ENCODE results near the gene TMEM256. TPM values are rescaled to one million over a fixed set of nuclear protein-coding genes. Genes with fewer than 3 reads are reported as not detected.
"Not testable (repeated sequence)": the region's sequence is repeated elsewhere in the genome, so short reads cannot be mapped to it uniquely, and the experiment has no call there.

The TMEM256 gene
- total RNA-seq, 1 donor from 2014 or later = 69.0 TPM

DNA sequence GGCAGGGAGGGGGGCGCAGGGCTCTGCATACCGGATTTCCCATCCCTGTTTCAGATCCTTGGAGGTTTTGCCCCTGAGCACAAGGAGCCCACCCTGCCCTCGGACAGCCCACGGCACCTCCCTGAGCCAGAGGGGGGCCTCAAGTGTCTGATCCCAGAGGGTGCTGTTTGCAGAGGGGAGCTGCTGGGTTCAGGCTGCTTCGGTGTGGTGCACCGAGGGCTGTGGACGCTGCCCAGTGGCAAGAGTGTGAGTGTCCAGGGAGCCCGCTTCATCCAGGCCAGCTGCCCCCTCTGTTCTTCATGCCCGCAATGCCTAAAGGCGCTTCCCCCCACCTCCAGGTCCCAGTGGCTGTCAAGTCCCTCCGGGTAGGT, 20.5 kb downstream of the TMEM256 start:
- no peak for DNase-seq

DNA sequence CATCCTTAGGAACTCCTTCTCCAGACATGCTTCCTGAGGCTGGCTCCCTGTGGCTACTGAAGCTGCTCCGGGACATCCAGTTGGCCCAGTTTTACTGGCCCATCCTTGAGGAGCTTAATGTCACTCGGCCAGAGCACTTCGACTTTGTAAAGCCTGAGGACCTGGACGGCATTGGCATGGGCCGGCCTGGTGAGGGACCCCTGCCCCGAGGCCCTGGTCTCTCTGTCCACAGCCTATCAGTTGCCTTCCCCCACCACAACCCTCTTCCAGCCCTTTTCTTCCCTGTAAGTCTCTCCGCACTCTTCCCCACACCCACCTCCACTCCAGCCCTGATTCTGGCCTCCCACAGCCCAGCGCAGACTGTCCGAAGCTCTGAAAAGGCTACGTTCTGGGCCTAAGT, 21.0 kb downstream of the TMEM256 start:
- DNase-seq = no peak

DNA sequence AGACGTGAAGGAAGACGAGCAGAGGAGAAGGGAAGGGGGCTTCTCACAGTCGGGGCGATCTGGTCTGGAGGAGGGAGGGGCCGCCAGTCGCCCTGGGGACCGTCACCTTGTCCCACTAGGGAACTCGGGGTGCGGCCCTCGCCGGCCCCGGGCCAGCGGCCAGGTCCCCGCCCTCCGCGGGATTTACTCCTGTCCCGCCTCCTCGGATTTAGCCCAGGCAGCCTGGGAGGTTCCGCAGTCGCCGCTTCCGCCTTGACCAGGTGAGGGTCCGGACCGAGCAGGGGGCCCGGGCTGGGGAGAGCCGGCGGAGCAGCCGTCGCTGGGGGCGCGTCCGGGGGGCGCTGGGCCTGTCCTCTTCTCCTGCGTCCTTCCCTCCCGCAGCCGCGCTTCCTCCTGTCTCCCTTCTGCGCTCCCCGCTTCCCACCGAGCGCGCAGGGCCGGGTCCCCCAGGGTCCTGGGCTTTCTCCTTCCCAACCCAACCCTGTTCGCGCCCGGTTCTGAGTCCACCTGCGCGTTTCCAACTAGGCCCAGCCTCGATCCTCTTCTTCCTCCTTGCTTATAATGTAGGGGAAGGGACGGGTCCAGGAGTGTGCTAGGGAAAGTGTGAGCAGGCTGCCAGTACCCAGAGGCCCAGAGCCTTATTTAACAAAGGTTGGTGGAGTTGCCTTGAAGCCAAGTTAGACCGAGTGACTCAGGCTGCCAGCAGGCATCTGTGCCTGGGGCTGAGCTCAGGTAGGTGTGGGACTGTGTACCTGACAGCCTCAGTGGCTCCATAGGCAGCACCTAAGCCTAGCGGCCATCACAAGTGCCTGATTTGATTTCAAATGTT, 22.8 kb downstream of the TMEM256 start, which contains the start of gene TNK1:
Gene TNK1, plus strand, starts transcription at position 235 of the 829 bp plus-strand sequence. CDS start 1,838 bp downstream, outside the sequence.
- DNase-seq = peak; percentile 38

DNA sequence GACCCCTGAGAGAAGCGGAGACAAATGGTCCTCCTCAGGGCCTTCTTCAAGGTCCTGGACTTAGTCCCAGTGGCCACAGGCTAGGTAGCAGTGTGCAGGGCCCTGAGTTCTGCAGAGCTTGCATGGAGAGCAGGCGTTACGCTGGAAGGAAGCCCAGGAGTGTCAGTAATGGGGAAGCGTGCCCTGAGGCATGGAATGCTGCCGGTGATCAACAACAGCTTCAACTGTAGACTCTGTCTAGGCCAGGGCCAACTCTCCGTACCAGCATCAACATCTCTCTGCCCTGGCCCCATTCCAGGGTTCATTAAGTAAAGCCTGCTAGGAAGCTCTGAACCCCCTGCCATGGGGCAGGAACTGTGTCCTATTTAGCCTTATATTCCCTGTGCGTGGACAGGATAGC, 23.6 kb downstream of the TMEM256 start:
- peak; percentile 67 for DNase-seq

DNA sequence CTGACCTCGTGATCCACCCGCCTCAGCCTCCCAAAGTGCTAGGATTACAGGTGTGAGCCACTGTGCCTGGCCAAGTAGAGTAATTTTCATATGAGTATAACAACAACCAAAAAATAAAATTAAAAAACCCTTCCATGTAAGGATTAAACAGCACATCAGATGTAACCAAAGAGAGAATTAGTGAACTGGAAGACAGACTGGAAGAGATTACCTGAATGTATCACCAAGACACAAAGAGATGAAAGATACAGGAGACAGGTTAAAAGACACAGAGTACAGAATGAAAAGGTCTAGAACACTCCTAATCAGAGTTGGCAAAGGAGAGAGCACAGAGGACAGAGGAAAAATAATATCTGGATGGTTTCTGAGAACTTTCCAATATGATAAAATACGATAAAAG, 24.8 kb downstream of the TMEM256 start:
- DNase-seq = no peak

DNA sequence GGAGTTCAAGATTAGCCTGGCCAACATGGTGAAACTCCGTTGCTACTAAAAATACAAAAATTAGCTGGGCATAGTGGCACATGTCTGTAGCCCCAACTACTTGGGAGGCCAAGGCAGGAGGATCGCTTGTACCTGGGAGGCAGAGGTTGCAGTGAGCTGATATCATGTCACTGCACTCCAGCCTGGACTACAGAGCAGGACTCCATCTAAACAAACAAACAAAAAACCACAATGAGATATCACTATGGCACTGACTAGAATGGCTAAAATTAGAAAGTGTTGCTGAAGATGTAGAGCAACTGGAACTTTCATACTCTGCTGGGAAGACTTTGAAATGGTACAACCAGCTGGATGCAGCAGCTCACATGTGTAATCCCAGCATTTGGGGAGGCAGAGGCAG, 29.5 kb downstream of the TMEM256 start:
- no peak for DNase-seq

DNA sequence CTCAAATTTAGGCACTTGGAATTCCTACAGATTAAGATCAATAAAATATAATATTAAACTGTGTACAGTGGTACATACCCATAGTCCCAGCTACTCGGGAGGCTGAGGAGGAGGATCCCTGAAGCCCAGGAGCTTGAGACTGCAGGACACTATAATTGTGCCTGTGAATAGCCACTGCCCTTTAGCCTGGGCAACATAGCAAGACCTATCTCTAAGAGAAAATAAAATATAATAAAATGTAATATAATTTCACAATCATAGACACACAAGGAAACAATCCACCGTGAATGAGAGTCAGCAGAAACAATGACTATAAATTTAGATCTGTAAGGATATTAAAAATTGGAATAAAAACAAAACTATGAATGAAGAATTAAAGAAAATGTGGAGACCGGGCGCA, 33.0 kb downstream of the TMEM256 start:
- DNase-seq = no peak

DNA sequence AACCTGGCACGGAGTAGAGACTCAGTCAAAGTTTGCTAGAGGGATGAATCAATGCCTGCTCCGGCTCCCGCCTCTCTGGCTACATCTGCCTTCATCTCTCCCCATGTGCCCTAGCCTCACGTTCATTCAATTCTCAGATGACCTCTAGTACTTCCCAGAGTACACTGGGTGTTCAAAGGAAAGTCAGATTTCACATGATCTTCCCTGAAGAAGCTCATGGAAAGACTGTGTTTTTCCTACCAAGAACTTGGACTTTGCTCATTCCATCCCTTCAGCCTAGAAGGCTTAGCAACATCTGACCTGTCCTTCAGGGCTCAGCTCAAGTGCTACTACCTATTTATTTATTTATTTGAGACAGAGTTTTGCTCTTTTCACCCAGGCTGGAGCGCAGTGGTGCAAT, 34.1 kb downstream of the TMEM256 start:
- no peak for DNase-seq

DNA sequence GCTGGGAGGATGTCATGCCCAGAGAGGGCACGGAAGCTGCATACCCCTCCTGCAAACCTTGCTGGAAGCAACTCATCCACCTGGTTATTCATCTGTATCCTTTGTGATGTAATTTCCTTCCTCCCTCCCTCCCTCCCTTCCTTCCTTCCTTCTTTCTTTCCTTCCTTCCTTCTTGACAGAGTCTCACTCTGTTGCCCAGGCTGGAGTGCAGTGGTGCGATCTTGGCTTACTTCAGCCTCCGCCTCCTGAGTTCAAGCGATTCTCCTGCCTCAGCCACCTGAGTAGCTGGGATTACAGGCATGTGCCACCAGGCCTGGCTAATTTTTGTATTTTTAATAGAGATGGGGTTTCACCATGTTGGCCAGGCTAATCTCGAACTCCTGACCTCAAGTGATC, 35.3 kb downstream of the TMEM256 start:
- not testable (repeated sequence) for DNase-seq

DNA sequence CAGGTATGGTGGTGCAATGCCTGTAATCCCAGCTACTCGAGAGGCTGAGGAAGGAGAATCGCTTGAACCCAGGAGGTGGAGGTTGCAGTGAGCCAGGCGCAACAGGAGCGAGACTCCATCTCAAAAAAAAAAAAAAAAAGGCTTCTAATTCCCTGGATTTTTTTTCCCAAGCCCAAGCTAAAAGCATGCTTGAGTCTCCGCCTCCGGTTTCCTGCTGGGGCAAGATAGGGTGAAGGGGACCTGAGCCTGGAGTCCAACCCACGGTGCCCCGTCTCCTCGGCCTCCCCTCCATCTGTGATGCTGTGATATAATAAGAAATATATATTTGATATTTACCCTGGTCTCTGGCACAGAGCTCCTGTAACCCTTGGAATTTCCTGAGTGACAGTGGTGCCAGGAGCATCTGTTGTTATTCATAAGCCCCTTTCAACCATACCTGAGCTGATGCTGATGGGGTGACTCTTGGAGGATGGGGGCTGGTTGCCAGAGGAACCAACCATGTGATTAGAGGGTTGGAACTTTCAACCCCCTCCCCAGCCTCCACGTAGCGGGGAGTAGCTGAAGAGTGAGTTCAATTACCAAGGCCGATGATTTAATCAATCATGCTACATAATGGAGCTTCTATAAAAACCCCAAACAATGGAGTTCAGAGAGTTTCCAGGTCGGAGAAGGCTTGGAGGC, 35.8 kb downstream of the TMEM256 start:
- no peak for DNase-seq

DNA sequence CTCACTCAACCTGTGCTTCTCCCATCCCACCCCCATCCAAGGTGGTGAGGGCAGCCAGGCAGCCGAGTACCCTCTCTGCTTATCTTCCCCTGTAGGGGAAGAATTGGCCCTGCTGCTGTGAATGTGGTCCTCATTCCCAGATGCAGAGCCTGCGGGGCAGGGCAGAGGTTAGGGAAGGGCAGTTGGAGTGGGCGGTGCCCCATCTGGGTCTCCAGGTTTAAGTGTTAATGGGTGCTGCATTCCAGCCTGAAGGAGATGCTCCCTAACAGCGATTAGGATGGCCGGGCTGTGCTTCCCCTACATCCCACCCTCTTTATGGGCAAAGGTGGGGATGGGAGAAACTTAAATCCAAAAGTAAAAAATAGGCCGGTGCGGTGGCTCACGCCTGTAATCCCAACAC, 36.8 kb downstream of the TMEM256 start:
- DNase-seq = no peak

DNA sequence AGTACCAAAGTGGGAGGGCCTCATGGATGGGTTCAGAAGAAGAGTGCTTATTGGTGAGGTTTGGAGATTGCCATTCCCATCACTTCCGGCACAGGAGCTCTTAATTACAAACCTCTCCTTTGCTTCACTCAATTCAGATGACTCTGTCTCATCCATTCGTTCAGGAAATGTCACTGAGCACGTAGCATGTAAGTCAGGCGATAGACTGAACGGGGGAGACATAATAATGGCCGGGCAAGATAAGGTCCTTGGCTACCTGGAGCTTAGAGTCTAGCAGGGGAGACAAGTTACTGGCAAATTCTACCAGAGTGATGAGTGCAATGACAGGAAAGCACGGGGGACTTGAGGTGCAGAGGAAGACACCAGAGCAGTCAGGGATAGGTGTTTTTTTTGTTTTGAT, 37.9 kb downstream of the TMEM256 start:
- not testable (repeated sequence) for DNase-seq

DNA sequence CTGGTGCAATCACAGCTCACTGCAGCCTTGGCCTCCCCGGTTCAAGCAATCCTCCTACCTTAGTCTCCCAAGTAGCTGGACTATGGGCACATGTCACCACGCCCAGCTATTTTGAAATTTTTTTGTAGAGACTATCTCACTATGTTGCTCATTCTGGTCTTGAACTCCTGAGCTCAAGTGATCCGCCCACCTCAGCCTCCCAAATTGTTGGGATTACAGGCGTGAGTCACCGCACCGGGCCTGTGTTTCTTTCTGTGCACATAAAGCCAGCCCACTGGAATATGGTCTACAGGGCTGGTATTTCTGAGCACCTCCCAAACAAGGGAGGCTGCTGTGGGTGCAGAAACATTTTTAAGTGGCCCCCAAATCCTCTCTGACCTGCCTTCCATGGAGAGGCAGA, 40.6 kb downstream of the TMEM256 start:
- DNase-seq = no peak

DNA sequence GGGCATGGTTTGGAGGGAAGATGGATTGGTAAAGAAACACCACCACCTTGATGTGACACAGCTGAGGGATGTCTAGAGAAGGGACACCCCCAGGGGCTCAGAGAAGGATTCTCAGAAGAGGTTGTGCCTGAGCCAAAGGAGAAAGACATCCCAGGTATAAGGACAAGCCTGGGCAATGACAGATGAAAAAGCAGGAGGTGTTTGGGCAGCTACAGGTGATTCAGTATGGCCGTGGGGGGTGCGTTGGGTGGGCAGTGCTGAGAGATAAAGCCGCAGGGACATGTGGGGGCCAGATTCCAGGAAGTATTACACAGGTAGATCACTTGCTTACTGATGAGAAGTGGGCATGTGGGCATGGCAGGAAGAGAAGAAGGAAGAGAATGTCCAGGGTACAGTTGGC, 42.0 kb downstream of the TMEM256 start:
- DNase-seq = no peak

DNA sequence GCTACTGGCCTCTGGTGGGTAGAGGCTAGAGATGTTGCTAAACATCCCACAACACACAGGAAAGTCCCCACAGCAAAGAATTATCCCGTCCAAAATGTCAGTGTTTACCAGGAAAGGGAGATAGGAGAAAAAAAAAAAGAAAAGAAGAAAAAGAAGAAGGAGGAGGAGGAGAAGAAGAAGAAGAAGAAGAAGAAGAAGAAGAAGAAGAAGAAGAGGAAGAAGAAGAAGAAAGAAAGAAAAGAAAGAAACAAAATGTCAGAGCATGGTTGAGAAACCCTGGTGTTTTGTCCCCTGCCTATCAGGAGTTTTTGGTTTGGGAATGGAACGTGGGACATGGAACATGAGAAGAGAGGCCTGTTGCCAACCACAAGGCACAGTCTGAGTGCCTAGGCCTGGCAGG, 46.5 kb downstream of the TMEM256 start:
- no peak for DNase-seq

DNA sequence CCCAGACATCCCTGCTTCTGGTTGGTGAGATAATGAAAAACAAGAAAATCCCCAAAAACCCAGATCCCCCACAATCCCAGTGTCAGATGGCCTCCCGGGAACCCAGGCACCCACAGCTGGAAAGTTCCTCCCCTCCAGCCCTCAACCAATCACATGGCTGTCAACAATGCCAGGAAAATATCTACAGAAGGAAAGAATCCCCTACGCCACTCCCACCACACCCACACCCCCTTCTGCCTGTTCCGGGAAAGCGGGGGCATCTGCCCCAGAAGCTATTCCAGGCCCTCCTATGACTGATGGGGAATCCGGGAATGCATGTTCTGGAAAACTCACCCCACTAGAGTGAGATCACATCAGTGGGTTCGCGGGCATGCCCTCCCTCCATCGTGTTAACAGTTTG, 47.1 kb downstream of the TMEM256 start:
- DNase-seq = no peak

DNA sequence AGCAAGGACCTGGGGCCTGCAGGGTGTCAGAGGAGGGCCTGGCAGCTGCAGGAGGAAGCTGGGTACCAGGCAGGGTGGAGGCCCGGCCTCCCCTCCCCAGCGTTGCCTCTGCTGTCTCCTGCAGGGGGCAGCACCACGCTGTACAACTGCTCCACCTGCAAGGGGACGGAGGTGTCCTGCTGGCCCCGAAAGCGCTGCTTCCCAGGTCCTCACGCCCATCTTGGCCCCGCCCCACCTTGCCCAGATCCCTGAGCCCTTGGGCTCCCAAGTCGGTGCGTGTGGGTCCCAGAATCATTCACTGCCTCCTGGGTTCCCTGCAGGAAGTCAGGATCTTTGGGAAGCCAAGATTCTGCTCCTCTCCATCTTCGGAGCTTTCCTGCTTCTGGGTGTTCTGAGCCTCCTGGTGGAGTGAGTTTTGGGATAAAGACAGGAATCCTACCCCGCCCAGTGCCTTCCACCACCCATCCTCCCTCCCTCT, 47.8 kb downstream of the TMEM256 start:
- peak; percentile 79 for DNase-seq

DNA sequence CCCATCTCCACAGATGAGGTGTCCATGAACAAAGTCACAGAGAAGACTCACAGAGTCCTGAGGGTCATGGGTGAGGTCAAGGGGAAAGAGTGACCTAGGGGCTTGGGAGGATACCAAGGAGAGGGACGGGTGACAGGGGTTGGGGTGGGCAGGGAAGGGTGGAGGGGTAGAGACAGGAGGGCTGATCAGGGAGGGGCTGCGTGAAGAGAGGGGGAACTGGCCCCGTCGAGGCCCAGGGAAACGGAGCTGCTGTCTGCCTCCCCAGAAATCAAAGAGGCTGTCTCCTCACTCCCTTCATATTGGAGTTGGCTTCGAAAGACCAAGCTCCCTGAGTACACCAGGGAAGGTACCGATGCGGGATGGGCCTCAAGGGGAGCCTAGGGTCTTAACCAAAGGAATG, 48.3 kb downstream of the TMEM256 start:
- no peak for DNase-seq

DNA sequence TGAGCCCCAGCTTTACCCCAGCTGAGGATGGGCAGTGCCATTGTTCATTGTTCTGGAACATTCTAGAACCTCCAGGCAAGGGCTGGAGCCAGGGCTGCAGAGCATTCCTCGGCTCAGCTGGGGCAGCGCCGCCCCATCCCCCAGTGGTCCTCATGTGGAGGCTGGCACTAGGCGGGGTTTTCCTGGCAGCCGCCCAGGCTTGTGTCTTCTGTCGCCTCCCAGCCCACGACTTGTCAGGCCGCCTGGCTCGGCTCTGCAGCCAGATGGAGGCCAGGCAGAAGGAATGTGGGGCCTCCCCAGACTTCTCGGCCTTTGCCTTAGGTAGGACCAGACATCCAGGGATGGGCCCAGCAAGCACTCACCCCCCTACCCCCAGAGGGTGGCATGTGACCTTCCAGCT, 48.8 kb downstream of the TMEM256 start, which contains the start of gene TMEM95:
Gene TMEM95, plus strand, starts transcription at position 104 of the 400 bp plus-strand sequence. Its CDS starts 49 bp downstream, at position 153.
- peak; percentile 86 for DNase-seq

DNA sequence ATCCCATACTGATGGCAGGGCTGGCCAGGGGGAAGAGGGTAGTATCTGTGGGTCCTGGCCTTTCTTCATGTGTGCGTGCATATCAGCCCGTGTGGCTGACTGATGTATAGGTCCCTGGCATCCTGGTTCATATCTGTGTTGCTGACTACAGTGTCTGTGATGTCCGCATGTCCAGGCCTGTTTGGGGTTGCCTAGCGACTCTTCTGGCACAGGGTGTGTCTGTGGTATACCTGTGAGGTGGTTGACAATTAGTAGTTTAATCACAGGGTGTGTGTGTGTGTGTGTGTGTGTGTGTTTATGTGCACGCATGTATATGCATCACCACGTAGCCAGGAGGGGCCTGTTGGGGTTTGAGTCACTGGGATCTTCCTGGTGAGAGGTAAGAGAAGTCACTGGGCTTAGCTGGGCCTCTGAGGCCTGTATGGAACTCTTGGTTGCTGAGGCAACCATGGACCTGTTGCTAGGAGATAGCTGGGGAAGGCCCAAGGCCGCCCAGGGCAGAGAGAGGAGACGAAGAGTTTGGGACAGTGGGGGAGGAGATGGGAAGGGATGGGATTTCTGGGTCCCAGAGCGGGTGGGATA, 49.5 kb downstream of the TMEM256 start:
- DNase-seq = peak; percentile 50
